ENCODE data around the gene NPAS2.

NPAS2 gene

GRCh38 chr2:100921685-100922161 is 101.8 kb downstream of the NPAS2 start:
- DNase-seq, result peak; percentile 80

GRCh38 chr2:100923461-100924060 is 103.6 kb downstream of the NPAS2 start:
- DNase-seq, result no peak

- DNase-seq, result no peak
Measured at GRCh38 chr2:100924122-100924519, 104.2 kb downstream of the NPAS2 start.

GRCh38 chr2:100924520-100925451 is 104.8 kb downstream of the NPAS2 start:
- DNase-seq, result peak; percentile 75

GRCh38 chr2:100928235-100928634 is 108.3 kb downstream of the NPAS2 start:
- DNase-seq, result no peak

- no peak for DNase-seq
Measured at GRCh38 chr2:100929147-100929546, 109.2 kb downstream of the NPAS2 start.

GRCh38 chr2:100934504-100935371 is 114.8 kb downstream of the NPAS2 start:
- peak; percentile 27 for DNase-seq

GRCh38 chr2:100935372-100935752 is 115.4 kb downstream of the NPAS2 start:
- peak; percentile 84 for DNase-seq

- no peak for DNase-seq
Measured at GRCh38 chr2:100936070-100936741, 116.3 kb downstream of the NPAS2 start.

- no peak for DNase-seq
Measured at GRCh38 chr2:100936972-100937542, 117.1 kb downstream of the NPAS2 start.

- DNase-seq, result no peak
Measured at GRCh38 chr2:100938031-100939026, 118.4 kb downstream of the NPAS2 start.

- no peak for DNase-seq
Measured at GRCh38 chr2:100939445-100939844, 119.5 kb downstream of the NPAS2 start.

- no peak for DNase-seq
Measured at GRCh38 chr2:100940240-100940639, 120.3 kb downstream of the NPAS2 start.

- DNase-seq, result no peak
Measured at GRCh38 chr2:100940766-100941645, 121.1 kb downstream of the NPAS2 start.

GRCh38 chr2:100941646-100942240 is 121.8 kb downstream of the NPAS2 start:
- DNase-seq, result peak; percentile 47

- DNase-seq, result no peak
Measured at GRCh38 chr2:100944617-100945432, 124.9 kb downstream of the NPAS2 start.

- DNase-seq, result no peak
Measured at GRCh38 chr2:100945433-100945740, 125.4 kb downstream of the NPAS2 start.

GRCh38 chr2:100945930-100946607 is 126.1 kb downstream of the NPAS2 start:
- no peak for DNase-seq

Data from EL (cell line).